C4-2B (cell line): ENCODE results near the gene DOCK3.

Source experiments
- ZFX ChIP-seq: fragments of 450-650 bp; IDR thresholded peaks from 2 replicates; pipeline ENCODE4 v1.6.1; 2017
- TF ChIP-seq, protein P1 (sequence below): fragments of 450-650 bp; conservative IDR thresholded peaks from 2 replicates; pipeline ENCODE4 v1.5.1; 2017; ENCODE audit warnings: mild to moderate bottlenecking

DNA sequence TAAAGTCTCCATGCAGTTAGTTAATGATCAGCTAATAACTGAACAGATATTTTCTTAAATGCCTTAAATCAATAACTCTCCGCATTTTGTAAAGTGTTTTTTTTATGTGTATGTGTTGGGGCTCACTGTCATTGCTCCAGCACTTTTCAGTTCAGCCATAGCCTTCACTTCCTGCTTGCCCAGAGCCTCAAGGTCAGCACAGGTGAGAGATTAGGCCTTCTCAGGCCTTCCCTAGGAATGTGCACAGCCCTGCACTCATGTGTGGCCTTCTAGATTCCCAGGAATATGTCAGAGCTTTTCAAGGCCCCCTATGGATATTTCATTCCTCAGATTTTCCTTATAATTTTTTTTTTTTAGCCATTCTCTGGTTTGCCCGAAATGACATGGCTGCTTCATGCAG, 632.7 kb downstream of the DOCK3 start:
- TF ChIP-seq, protein P1, sequence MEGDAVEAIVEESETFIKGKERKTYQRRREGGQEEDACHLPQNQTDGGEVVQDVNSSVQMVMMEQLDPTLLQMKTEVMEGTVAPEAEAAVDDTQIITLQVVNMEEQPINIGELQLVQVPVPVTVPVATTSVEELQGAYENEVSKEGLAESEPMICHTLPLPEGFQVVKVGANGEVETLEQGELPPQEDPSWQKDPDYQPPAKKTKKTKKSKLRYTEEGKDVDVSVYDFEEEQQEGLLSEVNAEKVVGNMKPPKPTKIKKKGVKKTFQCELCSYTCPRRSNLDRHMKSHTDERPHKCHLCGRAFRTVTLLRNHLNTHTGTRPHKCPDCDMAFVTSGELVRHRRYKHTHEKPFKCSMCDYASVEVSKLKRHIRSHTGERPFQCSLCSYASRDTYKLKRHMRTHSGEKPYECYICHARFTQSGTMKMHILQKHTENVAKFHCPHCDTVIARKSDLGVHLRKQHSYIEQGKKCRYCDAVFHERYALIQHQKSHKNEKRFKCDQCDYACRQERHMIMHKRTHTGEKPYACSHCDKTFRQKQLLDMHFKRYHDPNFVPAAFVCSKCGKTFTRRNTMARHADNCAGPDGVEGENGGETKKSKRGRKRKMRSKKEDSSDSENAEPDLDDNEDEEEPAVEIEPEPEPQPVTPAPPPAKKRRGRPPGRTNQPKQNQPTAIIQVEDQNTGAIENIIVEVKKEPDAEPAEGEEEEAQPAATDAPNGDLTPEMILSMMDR = no peak
- no peak for TF ChIP-seq ZFX
